NCI-H2196 (cell line): ENCODE results near the gene SNTG2.

Experiments
- DNase-seq: peaks from one replicate; lab custom pipeline; 2025; ENCODE audit not compliant: unreplicated experiment; lab: John Stamatoyannopoulos, UW

The SNTG2 gene

GRCh38 chr2:1137913-1138391, 187.3 kb downstream of the SNTG2 start:
- no peak for DNase-seq

- DNase-seq = no peak
Measured at GRCh38 chr2:1140389-1141003, 189.8 kb downstream of the SNTG2 start.

- DNase-seq = no peak
Measured at GRCh38 chr2:1141079-1141478, 190.4 kb downstream of the SNTG2 start.

DNA sequence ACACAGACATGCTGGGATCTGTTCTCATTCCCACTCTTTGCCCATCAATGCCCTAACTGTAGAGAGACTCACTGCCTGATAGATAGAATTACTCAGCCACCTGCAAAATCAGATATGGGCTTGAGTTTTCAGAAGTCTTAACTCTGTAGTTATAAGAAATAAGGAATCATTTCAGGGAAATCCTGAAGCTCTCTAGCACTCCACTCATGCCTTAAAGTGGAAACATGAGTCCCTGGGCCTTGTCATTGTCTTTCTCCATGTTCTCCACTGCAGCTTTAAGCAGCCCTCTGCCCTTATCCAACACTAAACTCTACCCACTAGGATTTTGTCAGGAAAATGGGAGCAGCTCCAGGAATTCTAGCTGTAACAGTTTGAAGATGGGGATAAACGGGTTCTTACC, 192.5 kb downstream of the SNTG2 start:
- DNase-seq = no peak

- DNase-seq = no peak
Measured at GRCh38 chr2:1147873-1148612, 197.4 kb downstream of the SNTG2 start.

DNA sequence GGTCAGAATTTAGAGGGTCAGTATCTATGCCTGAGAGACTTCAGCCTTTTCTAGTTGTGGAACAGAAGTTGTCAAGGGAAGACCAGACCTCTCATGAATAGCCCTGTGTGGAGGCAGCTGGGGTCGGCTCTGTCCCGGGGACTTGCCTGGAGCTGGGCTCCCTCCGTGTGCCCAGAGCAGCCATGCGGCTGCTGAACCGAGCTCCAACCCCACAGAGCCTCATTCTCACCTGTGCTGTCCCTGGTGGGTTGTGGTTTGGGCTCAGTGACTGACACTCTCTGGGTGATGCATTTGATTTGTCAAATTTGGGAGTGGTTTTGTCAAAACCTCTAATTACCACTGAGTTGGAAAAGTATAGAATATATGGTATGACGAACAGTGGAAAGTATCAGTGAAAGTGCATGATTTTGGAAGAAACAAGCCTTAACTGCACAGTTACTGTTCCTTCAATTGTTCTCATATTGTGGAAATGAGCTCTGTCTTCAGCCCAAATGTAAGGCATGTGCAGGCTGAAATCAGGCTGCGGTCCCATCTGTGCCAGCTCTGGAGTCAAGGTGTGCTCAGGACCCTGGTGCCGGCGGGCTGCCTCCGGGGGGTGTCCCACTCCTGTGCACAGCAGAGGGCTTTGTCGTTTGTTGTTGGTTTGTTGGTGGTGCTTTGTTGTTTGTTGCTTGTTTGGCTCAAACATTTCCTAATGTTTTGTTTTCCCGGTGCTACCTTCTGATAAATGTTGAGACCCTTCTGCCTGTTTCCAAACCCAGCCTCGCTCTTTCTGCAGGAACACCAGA, 200.3 kb downstream of the SNTG2 start:
- no peak for DNase-seq

GRCh38 chr2:1152375-1152774, 201.7 kb downstream of the SNTG2 start:
- DNase-seq = no peak

- no peak for DNase-seq
Measured at GRCh38 chr2:1153920-1154319, 203.3 kb downstream of the SNTG2 start.

- DNase-seq = no peak
Measured at GRCh38 chr2:1154710-1155594, 204.3 kb downstream of the SNTG2 start.

GRCh38 chr2:1156059-1156458, 205.4 kb downstream of the SNTG2 start:
- DNase-seq = no peak

GRCh38 chr2:1156531-1156930, 205.9 kb downstream of the SNTG2 start:
- no peak for DNase-seq

DNA sequence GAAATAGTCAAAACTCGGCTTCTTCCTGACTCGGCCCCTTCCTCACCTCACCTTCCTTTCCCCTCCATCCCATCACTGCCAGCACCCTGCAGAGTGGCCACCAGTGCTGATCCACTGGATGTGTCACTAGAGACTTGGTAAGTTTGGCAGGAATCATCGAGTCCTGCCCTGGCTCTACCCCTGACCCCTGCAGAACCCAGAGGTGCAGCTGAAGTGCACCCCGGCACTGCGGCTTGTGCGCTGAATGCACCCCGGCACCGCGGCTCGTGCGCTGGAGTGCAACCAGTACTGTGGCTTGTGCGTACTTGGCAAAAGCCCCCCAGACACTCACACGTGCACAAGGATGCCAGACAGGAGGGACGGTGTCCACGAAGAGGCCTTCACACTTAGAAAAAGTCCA, 206.5 kb downstream of the SNTG2 start:
- no peak for DNase-seq

- no peak for DNase-seq
Measured at GRCh38 chr2:1159013-1159412, 208.4 kb downstream of the SNTG2 start.

DNA sequence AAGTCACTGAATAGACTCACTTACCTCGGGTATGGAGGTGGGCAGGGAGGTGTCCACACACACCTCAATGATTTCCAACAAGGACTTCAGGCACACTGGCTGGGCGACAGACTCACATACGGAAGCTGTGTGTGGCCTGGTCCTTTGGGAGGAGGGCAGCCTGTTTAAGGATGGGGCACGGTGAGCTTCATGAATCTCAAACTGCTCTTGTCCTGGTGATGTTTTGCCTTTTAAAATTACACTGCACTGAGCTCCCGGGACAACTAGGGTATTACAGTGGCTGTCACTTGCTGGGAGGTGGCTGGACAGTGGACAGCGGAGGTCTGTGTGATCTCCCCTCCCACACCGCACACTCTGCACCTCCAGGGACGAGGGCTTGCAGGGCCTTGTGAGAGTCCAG, 211.6 kb downstream of the SNTG2 start:
- no peak for DNase-seq

DNA sequence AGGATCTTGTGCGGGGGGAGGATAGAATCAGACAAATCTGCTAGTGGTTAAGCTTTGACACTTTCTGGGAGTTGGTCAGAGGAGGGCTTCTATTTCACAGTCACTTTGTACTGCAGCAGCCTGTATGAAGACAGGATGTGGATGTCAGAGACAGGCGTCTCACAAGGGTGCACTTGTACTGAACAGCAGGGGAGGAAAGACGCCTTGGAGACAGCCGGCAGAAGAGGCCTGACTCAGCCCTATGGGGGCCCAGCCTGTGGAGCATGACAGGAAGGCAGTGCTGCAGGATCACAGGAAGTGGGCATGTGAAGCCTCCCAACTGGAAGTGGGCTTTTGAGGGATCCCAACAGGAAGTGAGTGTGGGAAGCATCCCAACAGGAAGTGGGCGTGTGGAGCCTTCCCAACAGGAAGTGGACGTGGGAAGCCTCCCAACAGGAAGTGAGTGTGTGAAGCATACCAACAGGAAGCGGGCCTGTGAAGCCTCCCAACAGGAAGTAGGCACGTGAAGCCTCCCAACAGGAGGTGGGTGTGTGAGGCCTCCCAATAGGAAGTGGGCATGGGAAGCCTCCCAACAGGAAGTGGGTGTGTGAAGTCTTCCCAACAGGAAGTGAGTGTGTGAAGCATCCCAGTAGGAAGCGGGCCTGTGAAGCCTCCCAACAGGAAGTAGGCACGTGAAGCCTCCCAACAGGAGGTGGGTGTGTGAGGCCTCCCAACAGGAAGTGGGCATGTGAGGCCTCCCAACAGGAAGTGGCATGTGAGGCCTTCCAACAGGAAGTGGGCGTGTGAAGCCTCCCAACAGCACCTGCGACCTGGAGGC, 212.3 kb downstream of the SNTG2 start:
- no peak for DNase-seq

DNA sequence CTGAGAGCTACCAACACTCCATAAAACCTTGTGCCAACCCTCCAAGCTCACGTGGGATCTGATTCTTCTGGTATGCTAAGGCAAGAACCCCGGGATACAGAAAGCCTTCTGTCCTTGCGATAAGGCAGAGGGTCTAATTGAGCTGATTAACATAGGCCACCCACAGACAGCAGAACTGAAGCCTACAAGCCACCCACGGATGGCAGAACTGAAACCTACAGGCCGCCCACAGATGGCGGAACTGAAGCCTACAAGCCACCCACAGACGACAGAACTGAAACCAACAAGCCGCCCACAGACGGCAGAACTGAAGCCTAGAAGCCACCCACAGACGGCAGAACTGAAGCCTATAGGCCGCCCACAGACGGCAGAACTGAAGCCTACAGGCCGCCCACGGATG, 216.3 kb downstream of the SNTG2 start:
- no peak for DNase-seq

GRCh38 chr2:1168846-1169245, 218.2 kb downstream of the SNTG2 start:
- no peak for DNase-seq

DNA sequence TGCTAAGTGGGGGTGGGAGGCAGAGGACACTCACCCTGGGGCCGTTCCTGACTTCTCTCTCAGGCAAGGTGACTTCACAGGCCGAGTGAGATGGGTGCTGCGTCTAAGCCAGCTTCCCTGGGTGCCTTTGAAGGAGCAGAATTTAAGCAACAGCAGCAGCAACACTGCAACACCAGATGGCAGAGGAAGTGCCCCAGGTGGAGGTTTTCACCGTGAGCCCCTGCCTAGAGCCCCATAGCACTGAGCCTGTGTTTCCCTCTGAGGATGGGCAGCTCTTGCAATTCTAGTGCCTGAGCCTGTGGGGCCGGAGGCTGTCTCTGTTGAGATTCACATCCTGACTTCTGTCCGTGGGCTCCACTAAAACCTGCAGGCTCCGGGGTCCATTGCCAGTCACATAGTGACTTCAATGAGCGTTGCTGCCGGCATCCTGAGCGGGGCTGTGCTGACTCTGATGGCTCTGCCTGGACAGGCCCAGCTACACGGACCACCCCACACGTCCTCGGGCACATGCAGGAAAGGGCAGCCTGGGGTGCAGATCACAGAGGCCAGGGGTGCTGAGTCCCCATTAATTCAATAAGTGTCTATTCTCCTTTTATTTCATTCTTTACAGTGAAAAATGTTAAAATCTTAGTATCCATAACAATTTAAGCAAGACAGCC, 218.8 kb downstream of the SNTG2 start:
- DNase-seq = no peak

DNA sequence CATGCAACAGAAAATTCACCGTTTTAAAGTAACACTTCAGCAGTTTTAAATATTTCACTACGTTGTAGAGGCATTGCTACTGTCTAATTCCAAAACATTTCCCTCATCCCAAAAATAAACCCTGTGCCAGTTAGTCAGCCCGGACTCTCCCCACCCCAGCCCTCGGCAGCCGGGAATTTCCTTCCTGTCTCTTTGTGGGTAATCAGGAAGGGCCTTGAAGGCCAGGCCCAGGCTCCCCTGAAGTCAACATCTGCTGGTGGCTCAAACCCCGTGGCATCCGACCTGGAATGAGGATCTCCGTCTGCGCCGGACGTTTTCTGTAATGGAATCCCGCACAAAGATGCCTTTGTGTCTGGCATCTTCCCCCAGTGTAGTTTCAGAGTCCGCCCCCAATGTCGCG, 219.6 kb downstream of the SNTG2 start:
- DNase-seq = no peak

DNA sequence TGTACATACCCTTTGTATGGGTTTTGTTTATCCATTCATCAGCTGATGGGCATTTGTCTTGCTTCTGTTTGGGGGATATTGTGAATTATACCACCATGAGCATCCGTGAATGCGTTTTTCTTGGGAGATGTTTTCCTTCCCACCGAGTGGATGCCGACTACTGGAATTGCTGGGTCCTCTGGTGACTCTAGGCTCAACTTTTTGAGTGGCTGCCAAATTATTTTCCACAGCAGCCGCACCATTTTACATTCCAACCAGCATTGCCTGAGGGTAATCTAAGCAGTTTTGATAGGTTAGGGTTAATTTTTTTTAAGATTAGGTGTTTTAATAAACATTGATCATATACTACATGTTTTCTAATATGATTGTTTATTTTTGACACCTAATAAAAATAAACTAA, 220.1 kb downstream of the SNTG2 start:
- DNase-seq = no peak
